Upper lobe of left lung (tissue), 4 donors: ENCODE results near the gene CALN1.

Experiments used
- POLR2A ChIP-seq, 4 donors: fragments of 450-650 bp; IDR thresholded peaks; one replicate each; pipeline ENCODE4 v1.5.1; 2016 to 2017; ENCODE audit warnings: antibody characterized with exemption in 4 of 4, mild to moderate bottlenecking in 2 of 4
- POLR2AphosphoS5 ChIP-seq, 2 donors: sonication (generic); formaldehyde crosslinking; IDR thresholded peaks; one replicate each; pipeline ENCODE4 v1.5.1; 2017; ENCODE audit warnings: antibody characterized with exemption in 2 of 2
- TF ChIP-seq, protein P1 (sequence below), 6 experiments: fragments of 450-650 bp in 4 of 6; fragments of 200-600 bp in 2 of 6; sonication (generic) in 2 of 6; IDR thresholded peaks; one replicate each; pipeline ENCODE4 v1.5.1; 2016 to 2019; ENCODE audit warnings: antibody characterized with exemption in 6 of 6

DNA sequence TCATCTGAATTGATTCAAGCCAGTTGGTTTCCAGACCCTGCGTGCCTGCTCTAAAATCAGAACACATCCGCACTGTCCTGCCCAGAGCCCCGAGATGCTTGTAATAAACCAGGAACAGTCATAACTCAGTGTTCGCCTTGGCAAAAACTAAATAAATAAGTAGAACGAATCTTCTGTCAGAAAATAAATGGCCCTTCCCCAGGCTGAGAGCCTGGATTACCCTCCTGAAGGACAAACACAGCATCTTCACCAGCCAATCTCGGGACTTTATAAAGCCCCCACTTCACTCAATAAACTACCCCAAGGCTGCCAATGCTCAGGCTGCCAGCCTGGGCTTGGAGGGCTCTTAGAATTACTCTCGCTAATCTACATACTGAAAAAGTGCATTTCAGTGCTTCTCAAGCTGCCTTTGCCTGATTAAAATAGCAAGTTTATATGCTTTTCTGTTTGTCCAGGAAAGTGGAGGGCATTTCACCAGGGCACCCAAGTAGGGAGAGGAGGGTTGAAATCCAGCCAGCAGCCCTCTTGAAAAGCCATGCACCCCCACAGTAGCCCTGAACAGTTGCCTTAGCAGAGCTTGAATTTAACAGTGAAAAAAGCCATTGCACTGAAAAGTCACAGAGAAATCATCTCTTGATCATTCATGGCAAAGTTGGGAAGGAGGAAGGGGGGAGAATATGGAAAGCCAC is 136.6 kb downstream of the CALN1 start:
- TF ChIP-seq POLR2A (IDR thresholded peaks at IDR 0.05) (no peak), POLR2AphosphoS5 (IDR thresholded peaks at IDR 0.05) (no peak)
- TF ChIP-seq, protein P1, sequence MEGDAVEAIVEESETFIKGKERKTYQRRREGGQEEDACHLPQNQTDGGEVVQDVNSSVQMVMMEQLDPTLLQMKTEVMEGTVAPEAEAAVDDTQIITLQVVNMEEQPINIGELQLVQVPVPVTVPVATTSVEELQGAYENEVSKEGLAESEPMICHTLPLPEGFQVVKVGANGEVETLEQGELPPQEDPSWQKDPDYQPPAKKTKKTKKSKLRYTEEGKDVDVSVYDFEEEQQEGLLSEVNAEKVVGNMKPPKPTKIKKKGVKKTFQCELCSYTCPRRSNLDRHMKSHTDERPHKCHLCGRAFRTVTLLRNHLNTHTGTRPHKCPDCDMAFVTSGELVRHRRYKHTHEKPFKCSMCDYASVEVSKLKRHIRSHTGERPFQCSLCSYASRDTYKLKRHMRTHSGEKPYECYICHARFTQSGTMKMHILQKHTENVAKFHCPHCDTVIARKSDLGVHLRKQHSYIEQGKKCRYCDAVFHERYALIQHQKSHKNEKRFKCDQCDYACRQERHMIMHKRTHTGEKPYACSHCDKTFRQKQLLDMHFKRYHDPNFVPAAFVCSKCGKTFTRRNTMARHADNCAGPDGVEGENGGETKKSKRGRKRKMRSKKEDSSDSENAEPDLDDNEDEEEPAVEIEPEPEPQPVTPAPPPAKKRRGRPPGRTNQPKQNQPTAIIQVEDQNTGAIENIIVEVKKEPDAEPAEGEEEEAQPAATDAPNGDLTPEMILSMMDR (IDR thresholded peaks at IDR 0.05): no peak
